HG03575 (cell line): ENCODE measurements around the gene CBX3.
"Not testable (repeated sequence)": the region's sequence is repeated elsewhere in the genome, so short reads cannot be mapped to it uniquely, and the experiment has no call there.

ENCODE experiments used
- ATAC-seq: cut with Tn5 transposase; IDR thresholded peaks from one replicate; pipeline ENCODE4 v1.9.1; 2021; ENCODE audit not compliant: unreplicated experiment, insufficient number of reproducible peaks, low FRiP score; ENCODE audit errors: extremely low read depth

CBX3 gene

GRCh38 chr7:26201247-26202018, at the start of gene CBX3:
TSS of gene CBX3 (plus strand) at chr7:26201745. CDS start at chr7:26202999, 1,254 bp downstream.
- peak; percentile 2 for ATAC-seq

GRCh38 chr7:26151953-26152781, 49.4 kb upstream of the CBX3 start, which contains the start of gene NFE2L3:
TSS of gene NFE2L3 (plus strand) at chr7:26152198. CDS start at chr7:26152499, 301 bp downstream.
- ATAC-seq = no peak

- ATAC-seq = not testable (repeated sequence)
These were observed 48.7 kb upstream of the CBX3 start for GRCh38 chr7:26152782-26153240.

DNA sequence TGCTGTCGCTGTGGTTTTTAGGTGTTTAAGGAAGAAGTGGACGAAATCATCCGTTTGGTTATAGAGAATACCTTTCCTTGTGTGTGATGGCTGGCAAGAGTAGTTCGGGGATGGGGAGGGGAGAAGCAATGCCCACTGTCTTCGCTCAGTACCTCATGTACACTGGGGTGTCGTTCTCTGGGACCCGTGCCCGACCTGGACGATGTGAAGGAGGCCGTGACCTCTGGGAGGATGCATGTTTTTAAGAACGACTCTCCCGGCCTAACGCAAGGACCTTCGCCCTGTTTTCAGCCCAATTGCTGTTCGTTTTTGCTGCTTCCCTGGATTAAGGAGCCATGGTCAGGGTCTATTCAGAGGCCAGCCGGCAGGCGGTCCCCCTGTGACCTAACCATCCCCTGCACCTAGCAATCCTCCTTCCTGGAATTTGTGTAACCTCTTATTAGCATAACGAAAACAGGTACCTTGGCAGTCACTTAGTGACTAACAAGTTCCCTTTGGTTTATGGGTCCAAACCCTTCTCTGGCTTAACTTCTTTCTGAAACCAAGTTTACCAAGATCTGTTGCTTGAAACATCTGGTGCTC, 48.2 kb upstream of the CBX3 start:
- ATAC-seq = no peak

DNA sequence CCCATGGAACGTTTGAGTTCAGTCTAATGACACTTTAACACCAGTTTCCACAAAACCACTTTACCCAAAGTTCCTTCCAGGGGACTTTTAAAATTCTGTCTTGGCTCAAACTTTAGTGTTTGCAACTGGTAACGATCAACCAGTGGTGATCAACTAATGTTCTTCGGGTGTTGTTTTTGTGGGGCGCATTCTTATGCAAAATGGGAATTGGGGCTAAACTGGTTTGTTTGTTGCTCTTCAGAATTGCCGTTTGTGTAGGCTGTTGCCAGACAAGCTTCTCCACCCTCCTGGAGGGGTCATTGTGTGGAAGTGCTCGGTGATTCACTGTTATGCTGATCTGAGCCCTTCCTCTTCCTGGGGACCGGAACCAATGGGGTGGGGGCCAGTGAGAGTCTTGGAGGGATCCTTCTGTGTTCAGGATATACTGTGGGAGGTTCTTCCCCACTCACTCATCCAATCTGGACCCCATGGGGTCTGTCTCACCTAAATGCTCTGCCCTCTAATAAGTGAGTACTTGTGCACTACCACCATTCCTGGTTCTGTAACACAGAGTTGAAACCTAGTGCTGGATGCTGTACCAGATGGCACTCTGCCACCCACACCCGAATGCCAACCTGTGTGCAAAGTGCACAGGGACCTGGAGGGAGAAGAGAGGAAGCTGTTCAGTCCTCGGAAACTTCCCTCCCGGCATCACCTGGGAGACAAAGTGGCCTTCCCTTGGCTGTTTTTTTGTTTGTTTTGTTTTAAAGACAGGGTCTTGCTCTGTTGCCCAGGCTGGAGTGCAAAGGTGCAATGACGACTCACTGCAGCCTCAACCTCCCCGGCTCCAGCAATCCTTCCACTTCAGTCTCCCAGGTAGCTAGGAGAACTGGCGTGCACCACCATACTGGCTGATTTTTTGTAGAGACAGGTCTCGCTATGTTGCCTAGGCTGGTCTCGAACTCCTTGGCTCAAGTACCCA, 47.4 kb upstream of the CBX3 start:
- no peak for ATAC-seq

DNA sequence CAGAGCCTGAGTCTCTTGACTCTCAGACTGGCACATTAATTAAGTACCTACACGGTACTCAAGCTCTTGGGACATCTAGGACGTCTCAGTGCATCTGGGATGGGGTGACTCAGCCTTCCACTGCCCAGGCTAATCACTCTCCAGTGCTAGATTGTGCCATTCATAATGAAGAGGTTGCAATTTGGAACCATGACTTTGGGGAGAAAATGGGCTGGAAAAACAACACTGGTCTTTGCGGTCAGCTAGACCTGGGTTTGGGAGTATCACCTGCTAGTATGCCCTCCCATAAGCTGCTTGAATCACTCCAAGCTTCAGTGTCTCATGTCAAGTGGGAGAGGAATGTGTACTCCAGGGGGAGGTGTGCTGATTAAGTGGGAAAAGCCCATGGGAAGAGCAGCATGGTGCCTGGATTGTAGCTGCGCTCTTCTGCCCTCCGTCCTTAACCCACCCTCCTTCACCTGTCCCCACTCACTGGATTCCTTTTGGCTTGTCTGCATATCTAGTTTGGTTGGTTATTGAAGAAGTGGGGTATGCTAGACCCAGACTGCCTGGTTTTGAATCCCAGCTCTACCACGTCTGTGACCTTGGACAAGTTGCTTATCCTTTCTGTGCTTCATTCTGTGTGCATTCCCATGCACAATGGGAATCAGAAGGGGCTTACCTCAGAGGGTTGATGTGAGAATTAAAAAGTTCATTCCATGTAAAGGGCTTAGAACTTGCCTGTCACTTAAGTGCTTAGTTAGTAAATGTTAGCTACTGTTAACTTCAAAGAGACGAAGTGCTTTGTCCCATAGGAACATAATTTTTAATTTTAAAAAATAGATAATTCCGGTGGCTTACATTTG, 45.8 kb upstream of the CBX3 start:
- ATAC-seq = no peak

GRCh38 chr7:26156451-26157420, 44.8 kb upstream of the CBX3 start:
- no peak for ATAC-seq

GRCh38 chr7:26157520-26158105, 43.9 kb upstream of the CBX3 start:
- no peak for ATAC-seq

- no peak for ATAC-seq
These were observed 42.3 kb upstream of the CBX3 start for GRCh38 chr7:26159243-26159642.

- ATAC-seq = no peak
These were observed 40.6 kb upstream of the CBX3 start for GRCh38 chr7:26160896-26161295.

GRCh38 chr7:26162431-26162830, 39.1 kb upstream of the CBX3 start:
- ATAC-seq = no peak

DNA sequence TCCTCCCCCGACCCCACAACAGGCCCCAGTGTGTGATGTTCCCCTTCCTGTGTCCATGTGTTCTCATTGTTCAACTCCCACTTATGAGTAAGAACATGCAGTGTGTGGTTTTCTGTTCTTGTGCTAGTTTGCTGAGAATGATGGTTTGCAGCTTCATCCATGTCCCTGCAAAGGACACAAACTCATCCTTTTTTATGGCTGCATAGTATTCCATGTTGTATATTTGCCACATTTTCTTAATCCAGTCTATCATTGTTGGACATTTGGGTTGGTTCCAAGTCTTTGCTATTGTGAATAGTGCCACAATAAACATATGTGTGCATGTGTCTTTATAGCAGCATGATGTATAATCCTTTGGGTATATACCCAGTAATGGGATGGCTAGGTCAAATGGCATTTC, 37.7 kb upstream of the CBX3 start:
- ATAC-seq = not testable (repeated sequence)

DNA sequence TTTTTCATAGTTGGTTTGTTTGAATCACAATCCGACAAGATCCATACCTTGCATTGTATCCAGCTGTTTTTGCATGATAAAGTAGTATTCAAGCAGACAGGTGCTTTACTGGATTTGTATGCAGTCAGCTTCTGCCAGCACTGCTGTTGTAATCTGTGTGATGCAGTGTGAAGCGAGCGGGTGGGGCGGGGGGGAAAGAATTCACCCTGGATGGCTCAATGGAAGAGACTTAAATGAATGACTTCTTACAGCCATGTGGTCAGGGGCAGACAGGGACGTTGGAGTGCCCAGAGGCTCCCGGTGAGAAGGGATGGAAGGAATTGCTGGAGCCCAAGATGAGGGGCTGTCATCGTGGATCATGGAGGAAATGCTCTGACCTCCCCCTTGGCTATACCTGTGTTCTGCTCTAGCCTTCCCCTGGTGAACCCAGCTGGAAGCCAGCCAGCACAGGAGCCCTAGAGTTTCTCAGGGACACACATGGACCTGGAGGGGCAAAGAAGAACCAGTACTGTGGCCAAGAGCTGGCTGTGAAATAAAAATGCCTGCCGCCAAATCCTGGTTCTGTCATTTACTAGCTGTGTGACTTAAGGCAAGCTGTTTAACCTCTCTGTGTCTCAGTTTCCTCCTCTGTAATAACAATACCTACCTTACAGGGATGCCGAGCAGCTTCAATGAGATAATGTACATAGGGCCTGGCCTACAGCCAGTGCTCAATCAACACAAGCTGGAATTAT, 35.4 kb upstream of the CBX3 start:
- ATAC-seq = no peak

DNA sequence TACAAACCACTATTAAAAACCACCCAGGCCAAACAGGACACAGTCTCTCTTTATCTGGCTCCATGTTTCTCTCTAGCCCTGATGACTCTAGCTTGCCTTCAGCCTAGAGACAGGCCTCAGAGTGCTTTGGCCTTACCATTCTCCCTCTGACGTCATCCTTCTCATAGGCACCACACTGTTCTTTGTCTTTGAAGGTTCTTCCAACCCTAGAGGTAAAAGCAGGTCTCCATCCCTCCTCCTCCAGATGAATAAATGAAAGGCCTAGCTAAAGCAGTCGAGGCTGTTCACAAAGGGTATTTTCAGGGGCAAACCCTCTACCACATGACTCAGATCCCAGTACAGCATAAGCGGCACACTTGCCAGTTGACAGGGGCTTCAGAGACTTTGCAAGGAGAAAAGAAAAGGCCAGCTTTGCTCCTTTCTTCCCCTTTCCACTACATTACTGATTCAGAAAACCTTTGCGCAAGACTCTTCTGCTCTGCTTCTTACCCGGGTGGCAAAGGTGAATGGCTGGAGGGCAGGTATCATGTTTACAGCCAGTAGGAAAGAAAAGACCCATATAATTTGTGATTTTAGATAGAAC, 34.8 kb upstream of the CBX3 start:
- no peak for ATAC-seq

GRCh38 chr7:26167303-26167934, 34.1 kb upstream of the CBX3 start:
- no peak for ATAC-seq
